GM13977 (cell line): ENCODE measurements around the gene DAD1.

Experiments
- DNase-seq: peaks from one replicate; pipeline ENCODE4 v3.0.0; 2012; ENCODE audit warnings: low spot score
- CTCF ChIP-seq: IDR thresholded peaks from 2 replicates; pipeline ENCODE4 v1.5.1; 2012; ENCODE audit warnings: mild to moderate bottlenecking, control low read depth; ENCODE audit not compliant: insufficient read depth; ENCODE audit errors: extremely low read depth, missing control alignments
- in situ Hi-C: fragments of 300-500 bp; cut with MboI; formaldehyde crosslinking; loops from one replicate; pipeline ENCODE4 v1.12.0; 2022; ENCODE audit warnings: low sequenced_read_pairs, low pct_unique_long_range_greater_than_20kb, mixed read lengths, inconsistent platforms; ENCODE audit not compliant: unreplicated experiment

DAD1 gene

GRCh38 chr14:22565391-22565945, 23.6 kb downstream of the DAD1 start:
- DNase-seq, result no peak
- no peak for TF ChIP-seq CTCF
- in situ Hi-C loops, result loop anchor here (5.0 to 10.0 kb wide), 2 partner anchors 91 to 173 kb away; no protein-coding TSS in a partner anchor

- no peak for TF ChIP-seq CTCF
- in situ Hi-C loops, result loop anchor here (10.0 kb wide), 1 partner anchor 90 kb away; no protein-coding TSS in a partner anchor
- DNase-seq, result no peak
Observed at GRCh38 chr14:22564463-22564862, 24.6 kb downstream of the DAD1 start.

GRCh38 chr14:22563987-22564386, 25.0 kb downstream of the DAD1 start:
- in situ Hi-C loops, result loop anchor here (10.0 kb wide), 1 partner anchor 89 kb away; no protein-coding TSS in a partner anchor
- TF ChIP-seq CTCF, result no peak
- DNase-seq, result no peak

GRCh38 chr14:22561661-22562579, 27.1 kb downstream of the DAD1 start:
- TF ChIP-seq CTCF, result no peak
- no peak for DNase-seq
- in situ Hi-C loops, result loop anchor here (10.0 kb wide), 1 partner anchor 87 kb away; no protein-coding TSS in a partner anchor

GRCh38 chr14:22561366-22561660, 27.7 kb downstream of the DAD1 start:
- no peak for DNase-seq
- in situ Hi-C loops, result loop anchor here (10.0 kb wide), 1 partner anchor 87 kb away; no protein-coding TSS in a partner anchor
- TF ChIP-seq CTCF, result no peak

GRCh38 chr14:22560662-22561365, 28.2 kb downstream of the DAD1 start:
- in situ Hi-C loops, result loop anchor here (10.0 kb wide), 1 partner anchor 86 kb away; no protein-coding TSS in a partner anchor
- TF ChIP-seq CTCF, result no peak
- no peak for DNase-seq
